Muscle layer of colon (tissue), 2 donors: Measurements from ENCODE around the gene CTIF.

Experiments used
- H3K27ac ChIP-seq: one replicate; pipeline ENCODE4 v1.7.0; 2013; ENCODE audit warnings: low read depth, mild to moderate bottlenecking, low read length, moderate library complexity
- H3K27me3 ChIP-seq, 2 donors: one replicate each; pipeline ENCODE4 v1.7.0; 2013; ENCODE audit warnings: low read length in 2 of 2, mild to moderate bottlenecking in 2 of 2; ENCODE audit not compliant: insufficient read depth in 2 of 2, control insufficient read depth in 1 of 2
- H3K36me3 ChIP-seq: one replicate; pipeline ENCODE4 v1.7.0; 2013; ENCODE audit warnings: mild to moderate bottlenecking, low read length; ENCODE audit not compliant: insufficient read depth
- H3K4me1 ChIP-seq: one replicate; pipeline ENCODE4 v1.7.0; 2013; ENCODE audit warnings: mild to moderate bottlenecking, low read length; ENCODE audit not compliant: insufficient read depth
- H3K4me3 ChIP-seq, 2 donors: one replicate each; pipeline ENCODE4 v1.7.0; 2013; ENCODE audit warnings: low read length in 2 of 2, low read depth in 1 of 2, mild to moderate bottlenecking in 1 of 2, moderate library complexity in 1 of 2
- H3K9ac ChIP-seq: one replicate; pipeline ENCODE4 v1.7.0; 2013; ENCODE audit warnings: low read length
- H3K9me3 ChIP-seq: one replicate; pipeline ENCODE4 v1.7.0; 2013; ENCODE audit warnings: mild to moderate bottlenecking, low read length
- donor health status: abdominal sarcoma.
- donor health status: Adenocarcinoma of cecum.

Gene CTIF

GRCh38 chr18:48850822-48851598 lies 312.2 kb downstream of the CTIF start:
- Histone ChIP-seq H3K27ac (no peak overlapping the region), H3K9me3 (no peaks in the 10 kb centered on the region), H3K9ac (no peak overlapping the region), H3K4me3 (no peak overlapping the region), H3K27me3 (no peaks in the 10 kb centered on the region), H3K36me3 (no peaks in the 10 kb centered on the region), H3K4me1 (peaks cover 11% of the 10 kb centered on the region)

- H3K27me3 ChIP-seq: no peaks in the 10 kb centered on the region
- no peak overlapping the region for H3K27ac ChIP-seq
- H3K9me3 ChIP-seq: no peaks in the 10 kb centered on the region
- H3K4me1 ChIP-seq: peaks cover 11% of the 10 kb centered on the region
- no peak overlapping the region for H3K9ac ChIP-seq
- H3K36me3 ChIP-seq: no peaks in the 10 kb centered on the region
- no peak overlapping the region for H3K4me3 ChIP-seq
Observed at GRCh38 chr18:48851599-48851960, 312.7 kb downstream of the CTIF start.

DNA sequence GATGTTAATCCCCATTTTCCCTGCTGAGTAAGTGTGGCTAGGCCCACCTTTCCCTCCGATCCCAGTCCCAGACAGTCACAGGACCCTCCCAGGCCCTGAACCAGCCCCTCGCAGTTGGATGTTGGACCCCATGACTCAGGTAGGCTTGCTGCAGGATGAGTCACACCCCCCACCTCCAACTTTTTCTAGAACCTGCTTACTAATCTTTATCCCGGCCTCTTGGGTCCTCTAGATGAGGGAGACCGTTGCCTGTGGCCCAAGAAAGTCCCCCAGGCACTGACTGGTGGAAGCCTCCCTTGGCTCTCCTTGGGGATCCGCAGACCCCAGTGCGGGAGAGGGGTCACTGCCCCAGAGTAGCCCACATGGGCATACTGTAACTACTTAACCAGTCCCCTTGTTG lies 313.5 kb downstream of the CTIF start:
- Histone ChIP-seq H3K9me3 (no peaks in the 10 kb centered on the region), H3K9ac (no peak overlapping the region), H3K27me3 (no peaks in the 10 kb centered on the region), H3K27ac (no peak overlapping the region), H3K4me1 (peaks cover 11% of the 10 kb centered on the region), H3K4me3 (no peak overlapping the region), H3K36me3 (no peaks in the 10 kb centered on the region)

DNA sequence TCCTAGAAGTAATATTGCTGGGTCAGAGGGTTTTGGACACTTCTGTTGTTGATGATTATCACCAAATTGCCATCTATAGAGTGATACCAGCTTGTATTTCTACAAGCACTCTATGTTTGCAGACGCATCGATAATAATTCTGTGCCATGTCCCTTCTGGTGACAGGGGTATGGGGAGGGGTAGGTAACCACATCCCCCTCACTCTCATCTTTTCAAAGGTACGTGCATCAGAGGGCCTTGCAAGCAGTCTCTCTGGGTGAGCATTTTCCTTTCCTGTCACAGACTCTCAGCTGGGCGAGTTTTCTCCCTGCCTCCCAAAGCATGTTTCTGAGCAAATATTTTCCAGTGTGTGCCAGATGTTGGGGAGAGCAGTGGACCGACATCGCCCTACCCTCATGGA lies 314.0 kb downstream of the CTIF start:
- H3K27ac ChIP-seq: no peak overlapping the region
- H3K27me3 ChIP-seq: no peaks in the 10 kb centered on the region
- peaks cover 11% of the 10 kb centered on the region for H3K4me1 ChIP-seq
- no peak overlapping the region for H3K4me3 ChIP-seq
- H3K36me3 ChIP-seq: no peaks in the 10 kb centered on the region
- no peak overlapping the region for H3K9ac ChIP-seq
- H3K9me3 ChIP-seq: no peaks in the 10 kb centered on the region

DNA sequence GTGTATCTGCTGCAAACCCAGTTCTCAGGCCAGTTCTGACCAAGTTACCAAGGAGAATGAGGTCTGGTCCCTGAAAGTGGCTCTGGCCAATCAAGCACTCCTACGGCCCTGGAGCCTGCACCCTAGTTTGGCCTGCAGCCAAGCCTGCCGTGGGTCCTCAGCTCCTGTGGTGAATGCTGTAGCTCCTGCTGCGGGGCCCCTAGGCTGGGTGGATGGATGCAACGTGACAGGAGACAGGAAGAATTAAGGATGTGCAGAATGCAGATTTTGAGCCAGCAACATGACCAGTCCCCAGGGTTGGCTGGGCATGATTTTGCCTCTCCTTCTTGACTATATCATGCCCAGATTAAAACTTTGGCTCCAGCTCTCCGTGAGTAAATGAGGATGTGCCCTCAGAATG lies 314.8 kb downstream of the CTIF start:
- Histone ChIP-seq H3K9me3 (no peaks in the 10 kb centered on the region), H3K9ac (no peak overlapping the region), H3K27ac (no peak overlapping the region), H3K4me3 (no peak overlapping the region), H3K4me1 (peaks cover 11% of the 10 kb centered on the region), H3K27me3 (no peaks in the 10 kb centered on the region), H3K36me3 (no peaks in the 10 kb centered on the region)

DNA sequence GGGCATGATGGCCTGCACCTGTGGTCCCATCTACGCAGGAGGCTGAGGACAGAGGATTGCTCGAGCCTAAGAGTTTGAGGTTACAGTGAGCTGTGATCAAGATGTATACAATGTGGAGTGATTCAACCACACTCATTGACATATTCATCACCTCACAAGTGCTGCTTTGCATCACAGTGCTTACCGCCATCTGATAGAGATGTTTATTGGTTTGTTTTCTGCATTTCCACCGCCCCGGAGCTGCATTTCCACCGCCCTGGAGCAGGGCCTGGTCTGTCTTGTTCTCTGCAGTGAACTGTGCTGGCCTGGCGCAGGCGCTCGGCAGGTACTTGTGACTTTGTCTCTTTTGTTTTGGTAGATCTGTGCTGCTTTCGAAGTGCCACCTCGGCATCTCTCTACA lies 315.9 kb downstream of the CTIF start:
- H3K4me3 ChIP-seq: no peak overlapping the region
- H3K9me3 ChIP-seq: no peaks in the 10 kb centered on the region
- no peaks in the 10 kb centered on the region for H3K27me3 ChIP-seq
- no peak overlapping the region for H3K9ac ChIP-seq
- no peaks in the 10 kb centered on the region for H3K36me3 ChIP-seq
- peaks cover 11% of the 10 kb centered on the region for H3K4me1 ChIP-seq
- no peak overlapping the region for H3K27ac ChIP-seq

DNA sequence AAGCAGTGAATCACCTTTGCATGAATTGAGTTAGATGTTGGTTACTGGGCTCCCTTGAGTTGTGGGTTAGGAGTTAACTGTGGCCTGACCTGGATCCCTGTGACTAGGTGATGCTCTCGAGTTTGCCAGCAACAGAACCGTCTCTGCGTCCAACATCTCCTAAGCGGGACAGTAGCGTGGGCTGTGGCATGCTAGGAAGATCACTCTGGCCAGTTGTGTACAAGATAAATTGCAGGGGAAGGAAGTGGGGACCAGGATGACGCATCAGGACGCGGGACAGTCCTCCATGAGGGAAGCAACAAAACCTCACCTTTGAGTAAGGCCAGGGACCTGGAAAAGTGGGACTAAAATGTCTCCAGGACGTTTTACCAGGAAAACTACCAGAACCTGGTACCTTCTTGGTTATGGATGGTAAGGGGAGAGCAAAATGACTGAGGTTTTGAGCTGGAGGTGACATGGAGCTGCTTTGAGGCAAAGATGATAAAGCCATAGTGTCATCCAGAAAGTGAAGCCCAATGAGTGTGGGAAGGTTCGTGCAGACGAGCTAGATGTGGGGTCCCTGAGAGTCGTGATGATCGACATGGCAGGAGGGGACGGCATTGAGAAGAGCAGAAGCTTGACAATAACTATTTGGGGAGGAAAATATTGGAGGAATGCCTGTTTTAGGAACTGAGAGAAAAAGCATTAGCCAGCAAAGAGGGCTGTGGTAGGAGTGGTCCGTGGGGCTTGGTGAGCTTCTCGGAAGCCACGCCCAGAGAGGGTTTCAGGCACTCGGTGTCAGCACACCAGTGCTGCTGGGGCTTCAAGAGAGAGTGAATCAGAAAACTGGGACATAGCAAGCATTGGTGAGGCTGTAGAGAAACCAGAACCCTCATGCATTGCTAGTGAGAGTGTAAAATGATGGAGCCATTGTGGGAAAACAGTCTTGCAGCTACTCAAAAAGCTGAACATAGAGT lies 316.9 kb downstream of the CTIF start:
- peaks cover 10% of the 10 kb centered on the region for H3K4me1 ChIP-seq

DNA sequence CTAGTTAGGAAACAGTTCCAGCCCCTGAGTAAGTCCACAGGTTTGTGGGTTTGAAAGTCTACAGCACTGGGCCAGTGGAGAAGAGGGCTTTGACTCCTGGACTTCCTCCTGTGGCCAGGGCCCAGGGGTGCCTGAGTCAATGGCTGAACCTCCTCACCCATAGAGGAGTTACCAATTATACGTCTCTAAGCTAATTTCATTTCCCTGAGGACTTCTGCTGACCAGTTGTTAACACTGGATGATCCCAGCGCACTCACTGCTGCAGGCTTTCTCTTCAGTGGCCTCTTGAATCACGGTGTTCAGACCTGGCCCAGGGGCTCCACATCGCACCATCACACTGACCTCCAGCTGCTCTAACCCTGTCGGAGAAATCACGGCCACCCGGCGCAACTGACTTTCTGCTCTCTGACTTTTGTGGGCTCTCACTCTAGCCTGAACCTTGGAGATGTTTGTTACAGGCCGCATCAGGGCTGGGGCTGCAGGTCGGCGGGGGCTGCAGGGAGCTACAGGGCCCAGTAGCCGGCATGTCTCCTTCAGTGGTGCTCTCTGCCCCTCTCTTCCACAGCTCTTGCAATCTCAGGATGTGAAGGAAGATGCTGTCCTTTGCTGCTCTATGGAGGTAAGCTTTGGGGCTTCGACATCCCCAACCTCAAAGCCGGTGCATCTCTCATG lies 318.3 kb downstream of the CTIF start:
- H3K4me1 ChIP-seq: no peaks in the 10 kb centered on the region

More for the DNA sequence above, 316.9 kb downstream of the CTIF start:
- no peak overlapping the region for H3K27ac ChIP-seq
- no peaks in the 10 kb centered on the region for H3K27me3 ChIP-seq
- H3K9me3 ChIP-seq: no peaks in the 10 kb centered on the region
- H3K9ac ChIP-seq: no peak overlapping the region
- H3K36me3 ChIP-seq: no peaks in the 10 kb centered on the region
- no peak overlapping the region for H3K4me3 ChIP-seq

GRCh38 chr18:48858676-48859075 lies 319.8 kb downstream of the CTIF start:
- Histone ChIP-seq H3K4me3 (no peak overlapping the region), H3K27me3 (no peaks in the 10 kb centered on the region), H3K9me3 (no peaks in the 10 kb centered on the region), H3K27ac (no peak overlapping the region), H3K36me3 (no peaks in the 10 kb centered on the region), H3K9ac (no peak overlapping the region), H3K4me1 (no peaks in the 10 kb centered on the region)

More for the DNA sequence above, 318.3 kb downstream of the CTIF start:
- no peak overlapping the region for H3K4me3 ChIP-seq
- H3K36me3 ChIP-seq: no peaks in the 10 kb centered on the region
- H3K27ac ChIP-seq: no peak overlapping the region
- no peaks in the 10 kb centered on the region for H3K9me3 ChIP-seq
- H3K9ac ChIP-seq: no peak overlapping the region
- H3K27me3 ChIP-seq: no peaks in the 10 kb centered on the region

DNA sequence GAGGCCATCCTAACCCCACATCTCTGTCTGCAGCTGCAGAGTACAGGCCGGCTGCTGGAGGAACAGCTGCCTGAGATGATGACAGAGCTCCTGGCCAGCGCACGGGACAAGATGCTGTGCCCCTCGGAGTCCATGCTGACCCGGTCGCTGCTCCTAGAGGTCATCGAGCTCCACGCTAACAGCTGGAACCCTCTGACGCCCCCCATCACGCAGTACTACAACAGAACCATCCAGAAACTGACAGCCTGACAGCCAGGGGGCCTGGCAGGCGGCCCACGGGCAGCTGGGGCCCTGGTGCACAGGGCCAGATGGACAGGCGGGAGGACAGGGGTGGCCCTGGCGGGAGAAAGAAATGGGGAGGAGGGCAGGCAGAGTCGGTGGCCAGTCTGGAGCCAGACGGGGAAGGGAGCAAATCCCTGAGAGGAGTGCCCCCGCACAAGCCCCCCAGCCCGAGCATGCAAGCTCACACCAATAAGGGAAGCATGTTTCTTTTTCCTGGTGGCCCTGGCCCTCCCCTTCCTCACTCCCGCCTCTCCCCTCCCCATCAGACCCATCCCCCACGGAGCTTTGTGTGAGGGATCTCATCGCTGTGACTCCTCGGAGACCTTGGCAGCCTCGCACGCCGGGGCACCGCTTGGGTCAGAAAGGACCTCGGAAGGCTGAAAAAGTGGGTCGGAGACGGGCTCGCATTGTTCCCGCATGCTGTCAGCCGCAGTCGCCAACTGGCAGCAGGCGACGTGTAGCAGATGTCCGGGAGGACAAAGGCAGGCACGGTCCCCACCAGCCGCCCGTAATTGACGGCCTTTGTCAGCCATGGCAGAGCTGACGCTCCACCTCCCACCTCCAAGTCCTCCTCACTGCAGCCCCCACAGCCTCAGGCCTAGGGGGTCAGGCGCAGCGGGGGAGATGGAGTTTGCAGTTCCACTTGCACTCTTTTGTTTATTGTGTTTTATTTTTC lies 320.8 kb downstream of the CTIF start:
- Histone ChIP-seq H3K9me3 (no peaks in the 10 kb centered on the region), H3K4me1 (no peaks in the 10 kb centered on the region), H3K27me3 (no peaks in the 10 kb centered on the region), H3K9ac (no peak overlapping the region), H3K4me3 (no peak overlapping the region), H3K36me3 (no peaks in the 10 kb centered on the region), H3K27ac (no peak overlapping the region)
